ENCODE results near the gene YPEL4.
A peak's percentile ranks its signal among the peaks of the same experiment; 100 is the strongest.

YPEL4 gene

GRCh38 chr11:57648801-57649735, 644 bp downstream of the YPEL4 start:
- peak; percentile 32 for DNase-seq

DNA sequence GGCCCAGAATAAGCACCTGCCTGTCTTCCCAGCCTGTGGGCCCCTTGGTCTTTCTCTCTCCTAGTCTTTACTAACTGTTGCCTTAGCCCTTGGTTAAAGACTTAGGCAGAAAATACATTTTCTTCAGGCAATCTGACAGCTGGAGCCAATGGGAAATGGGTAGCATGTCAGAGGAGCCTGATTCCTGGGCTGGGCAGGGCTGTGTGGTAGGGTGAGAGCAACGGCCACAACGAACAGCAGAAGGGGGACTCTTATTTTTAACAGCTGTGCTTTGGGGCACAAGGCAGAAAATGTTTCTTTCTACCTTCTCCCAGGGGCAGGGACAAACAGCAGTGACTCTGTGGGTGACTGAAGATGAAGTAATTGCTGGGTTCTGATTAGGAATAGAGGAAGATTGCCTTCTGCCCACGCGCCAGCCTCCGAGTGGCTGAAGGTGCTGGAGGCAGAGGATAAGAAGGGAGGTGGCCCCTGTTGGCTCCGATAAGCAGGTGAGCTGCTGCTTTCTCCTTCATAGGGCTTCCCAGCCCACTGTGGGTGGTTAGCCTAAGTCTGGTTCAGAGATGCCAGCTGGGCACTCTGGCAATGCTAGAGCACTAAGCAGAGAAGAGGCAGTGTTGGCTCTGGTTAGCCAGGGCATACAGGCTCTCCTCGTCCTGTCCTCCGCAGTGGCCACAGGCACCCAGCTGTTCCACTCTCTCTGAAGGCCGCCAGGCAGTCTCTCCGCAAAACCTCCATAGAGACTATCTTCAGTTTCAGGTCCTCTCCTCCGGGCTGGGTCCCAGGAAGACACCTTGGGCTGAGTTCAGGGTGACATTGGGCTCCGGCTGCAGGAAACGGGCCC, 1.5 kb downstream of the YPEL4 start:
- DNase-seq = peak; percentile 36

DNA sequence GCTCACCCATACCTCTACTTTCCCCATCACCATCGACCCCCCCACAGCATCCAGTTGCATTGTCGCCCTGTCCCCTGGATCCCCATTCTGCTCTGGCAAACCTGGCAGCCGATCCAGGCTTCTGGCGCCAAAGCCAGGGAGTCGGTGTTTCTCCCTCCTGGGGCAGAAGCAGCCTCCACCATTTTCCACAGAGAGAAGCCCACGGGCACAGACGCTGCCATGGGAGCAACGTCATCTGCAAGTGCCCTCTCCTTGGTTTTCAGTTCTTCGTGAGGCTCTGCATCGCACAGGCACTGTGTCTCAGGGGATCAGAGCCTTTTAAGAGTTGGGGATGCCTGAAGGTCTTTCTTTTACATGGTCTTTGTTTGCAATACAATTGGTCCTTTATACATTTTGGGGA, 2.3 kb downstream of the YPEL4 start:
- peak; percentile 52 for DNase-seq

DNA sequence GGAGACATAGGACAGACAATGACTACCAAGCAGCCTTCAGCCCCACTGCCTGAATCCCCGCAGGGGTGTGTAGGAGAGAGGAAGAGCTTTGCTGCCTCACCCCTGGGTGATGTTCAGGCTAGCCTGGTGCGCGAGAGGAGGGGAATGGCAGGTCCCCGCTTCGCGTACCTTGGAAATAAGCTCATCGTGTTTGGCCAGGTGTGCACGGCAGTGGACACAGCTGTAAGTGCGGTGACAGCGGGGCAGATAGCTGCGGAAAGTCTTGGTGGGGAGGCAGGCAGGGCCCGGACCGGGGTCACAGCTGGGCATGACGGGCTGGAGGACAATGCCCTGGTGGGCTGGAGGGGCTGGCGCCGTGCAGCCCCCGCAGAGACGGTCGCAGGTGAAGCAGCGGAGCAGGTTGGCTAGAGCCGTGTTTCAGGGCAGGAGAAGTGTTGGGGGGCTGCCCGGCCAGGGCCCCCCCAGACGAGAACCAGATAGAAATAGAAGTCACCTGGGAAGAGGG, 2.9 kb downstream of the YPEL4 start:
- DNase-seq = peak; percentile 5

GRCh38 chr11:57646194-57646798, 3.4 kb downstream of the YPEL4 start:
- no peak for DNase-seq

DNA sequence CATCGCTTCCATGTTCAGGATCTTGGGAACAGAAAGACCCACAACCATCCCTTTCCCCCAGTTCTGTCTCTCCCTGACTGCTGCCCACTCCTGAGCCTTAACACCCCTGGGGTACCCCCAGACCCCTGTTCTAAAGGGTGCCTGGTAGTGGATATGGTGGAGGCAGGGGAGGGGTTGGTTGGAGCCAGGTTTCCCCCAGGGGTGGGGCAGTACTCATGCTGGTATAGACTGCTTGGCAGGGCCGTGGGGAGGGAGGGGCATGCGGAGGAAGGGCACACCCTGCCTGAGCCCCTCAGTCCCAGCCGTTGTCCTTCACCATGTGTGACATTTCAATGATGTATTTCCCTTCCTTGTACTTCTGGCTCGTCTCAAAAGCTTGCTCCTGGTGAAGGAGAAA, 4.0 kb downstream of the YPEL4 start:
- no peak for DNase-seq

DNA sequence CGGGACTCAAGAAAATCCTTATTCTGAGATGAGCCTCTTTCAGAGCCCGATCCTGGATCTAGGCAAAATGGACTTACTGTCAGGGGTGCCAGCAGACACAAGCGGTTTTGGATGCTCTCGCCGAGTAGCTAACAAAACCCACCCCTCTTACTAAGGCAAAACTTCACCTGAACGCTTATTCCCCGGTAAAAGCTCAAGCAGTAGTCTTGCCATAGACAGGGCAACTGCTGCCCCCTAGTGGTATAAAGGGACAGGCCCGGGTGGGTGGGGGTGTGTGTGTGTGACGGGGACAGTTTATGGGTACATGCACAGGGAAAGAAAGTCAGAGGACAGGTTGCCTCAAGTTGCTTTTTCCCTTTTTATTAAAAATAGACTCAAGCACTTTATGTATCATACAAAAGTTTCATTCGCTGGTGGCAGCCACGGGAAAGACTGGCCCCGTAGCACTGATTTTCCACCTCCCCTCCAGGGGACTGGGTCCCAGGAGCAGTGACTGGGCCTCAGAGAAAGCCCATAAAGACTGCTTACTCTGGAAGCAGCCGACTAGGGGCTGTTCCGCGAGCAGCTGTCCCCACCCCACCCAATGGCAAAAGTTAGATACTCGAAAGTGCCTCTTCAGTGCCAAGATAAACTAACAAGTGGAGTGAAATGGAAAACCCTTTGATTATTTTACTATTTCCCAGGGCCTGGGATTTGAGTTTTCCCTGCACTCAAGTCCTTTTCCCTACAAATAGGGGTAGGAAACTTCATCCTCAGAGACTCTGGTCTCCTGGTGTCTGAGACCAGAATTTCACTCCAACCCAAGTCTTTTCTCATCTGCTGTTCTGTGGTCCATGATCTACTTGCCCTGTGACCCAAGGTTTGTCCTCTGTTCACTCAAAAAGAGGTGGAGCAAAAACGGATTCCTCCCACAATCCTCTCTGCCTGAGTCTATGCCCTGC, 4.7 kb downstream of the YPEL4 start:
- DNase-seq = peak; percentile 66

- DNase-seq = no peak
Observed at GRCh38 chr11:57643802-57644201, 5.9 kb downstream of the YPEL4 start.

DNA sequence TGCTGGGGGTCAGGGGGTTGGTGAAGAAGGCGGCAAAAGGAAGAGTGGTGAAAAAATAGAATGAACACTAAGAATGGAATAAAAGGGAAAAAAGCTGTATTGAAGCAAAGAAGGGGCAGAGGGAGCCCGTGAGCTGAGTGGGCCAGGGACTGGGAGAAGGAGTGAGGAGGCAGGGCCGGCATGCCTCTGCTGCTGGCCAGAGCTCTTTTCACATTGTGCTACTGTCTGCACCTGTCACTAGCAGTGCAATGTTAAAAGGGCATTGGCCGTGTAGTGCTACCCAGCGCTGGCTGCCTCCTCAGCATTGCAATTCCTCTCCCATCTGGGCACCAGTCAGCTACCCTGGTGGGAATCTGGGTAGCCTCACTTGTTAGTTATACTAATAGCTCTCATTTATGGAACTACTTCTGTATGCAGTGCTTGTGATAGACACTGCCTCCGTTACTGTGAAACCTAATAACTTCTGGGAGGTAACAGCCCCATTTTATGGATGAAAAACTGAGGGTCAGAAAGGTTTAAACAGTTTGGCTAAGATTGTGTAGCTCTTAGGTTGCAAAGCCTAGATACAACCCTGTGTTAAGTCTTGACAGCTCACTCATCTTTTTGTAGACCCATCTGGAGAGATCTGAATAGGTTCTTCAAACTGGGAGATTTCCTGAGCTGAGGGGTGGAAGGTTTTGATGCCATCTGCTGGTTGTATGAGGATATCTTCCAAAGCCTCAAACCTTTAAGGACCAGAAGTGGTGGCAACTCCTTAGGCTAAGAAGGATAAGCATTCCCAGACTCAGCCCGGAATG, 8.5 kb downstream of the YPEL4 start:
- peak; percentile 4 for DNase-seq

DNA sequence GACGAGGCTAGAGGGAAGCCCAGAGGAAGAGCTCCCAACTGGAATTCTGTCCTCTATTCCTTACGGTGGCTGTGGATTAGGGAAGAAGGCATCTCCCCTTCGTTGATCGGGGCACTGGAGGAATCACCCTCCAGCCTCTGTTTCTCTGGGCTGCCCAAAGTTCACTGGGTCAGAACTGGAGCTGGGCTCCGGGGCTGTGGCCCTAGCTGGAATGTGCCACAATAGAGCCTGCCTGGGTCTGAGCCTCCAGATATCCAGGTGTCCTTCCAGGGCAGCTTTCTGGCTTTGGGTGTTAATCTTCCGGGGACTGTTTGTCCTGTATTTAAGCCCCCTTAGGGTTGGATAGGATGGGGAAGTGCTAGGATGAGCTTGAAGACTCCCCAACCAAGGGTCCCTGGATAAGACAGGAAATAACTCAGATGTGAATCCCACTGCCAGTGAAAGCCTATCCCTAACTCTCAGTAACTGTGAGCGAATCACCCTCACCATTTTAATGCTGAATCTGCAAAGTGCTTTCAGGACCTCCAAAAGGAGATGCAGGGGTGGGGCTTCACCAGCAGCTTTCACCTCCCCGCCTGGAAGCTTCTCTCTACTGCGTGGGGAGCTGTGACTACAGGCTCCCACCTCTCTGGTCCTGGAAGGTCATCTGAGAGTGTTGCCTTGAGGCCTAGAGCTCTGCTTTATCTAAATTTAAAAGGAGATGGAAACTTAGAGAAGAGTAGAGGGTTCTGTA, 9.5 kb downstream of the YPEL4 start:
- no peak for DNase-seq

- DNase-seq = peak; percentile 51
Observed at GRCh38 chr11:57639321-57640067, 10.2 kb downstream of the YPEL4 start.

GRCh38 chr11:57638811-57639320, 10.8 kb downstream of the YPEL4 start:
- no peak for DNase-seq

- peak; percentile 86 for DNase-seq
Observed at GRCh38 chr11:57638005-57638781, 11.5 kb downstream of the YPEL4 start.

GRCh38 chr11:57637626-57638004, 12.1 kb downstream of the YPEL4 start:
- DNase-seq = peak; percentile 36

GRCh38 chr11:57635246-57635645, 14.5 kb downstream of the YPEL4 start:
- no peak for DNase-seq

DNA sequence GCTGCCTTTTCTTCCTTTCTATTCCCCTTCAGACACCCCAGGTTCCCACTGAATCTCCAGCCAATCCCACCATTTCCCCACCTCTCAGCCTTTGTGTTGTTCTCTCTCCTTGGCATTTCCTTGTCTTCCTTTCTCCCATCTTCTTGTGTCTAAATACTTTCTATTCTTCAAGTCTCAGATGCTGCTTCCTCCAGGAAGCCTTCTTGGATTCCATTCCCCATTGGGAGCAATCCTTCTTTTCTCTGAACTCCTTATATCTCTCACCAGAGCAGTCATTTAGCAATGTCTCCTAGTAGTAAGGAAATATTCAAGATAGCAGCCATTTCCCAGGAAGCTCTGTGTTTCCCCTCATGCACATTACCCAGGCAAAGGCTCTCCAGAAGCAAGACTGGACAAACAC, 15.4 kb downstream of the YPEL4 start:
- no peak for DNase-seq

DNA sequence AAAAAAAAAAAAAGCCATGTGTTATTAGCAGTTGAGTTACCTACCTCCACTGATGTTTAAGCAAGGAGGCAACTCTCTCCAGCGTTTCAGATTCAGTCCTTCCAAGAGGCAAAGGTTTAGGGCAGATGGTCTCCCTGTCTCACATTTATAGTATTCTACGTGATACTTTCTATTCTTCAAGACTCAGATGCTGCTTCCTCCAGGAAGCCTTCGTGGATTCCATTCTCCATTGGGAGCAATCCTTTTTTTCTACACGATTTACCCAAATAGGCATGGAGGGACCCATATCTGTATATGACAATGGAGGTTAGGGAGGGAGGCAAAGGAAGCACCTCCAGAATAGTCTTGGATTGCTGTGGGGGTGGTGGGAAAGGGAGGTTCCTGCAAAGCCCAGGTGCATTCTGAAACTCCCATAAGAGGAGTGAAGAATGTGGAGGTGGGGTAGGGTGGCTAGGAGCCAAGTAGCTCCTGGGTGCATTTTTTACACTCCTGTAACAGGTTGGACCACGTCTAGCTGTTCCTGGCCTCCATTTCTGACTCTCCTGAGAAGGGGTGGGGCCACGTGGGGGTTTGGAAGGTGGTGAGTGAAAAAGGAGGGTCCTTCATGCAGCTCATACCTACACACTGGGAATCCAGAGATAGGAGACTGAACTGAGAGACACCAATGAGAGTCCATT, 16.2 kb downstream of the YPEL4 start:
- no peak for DNase-seq

GRCh38 chr11:57632116-57632515, 17.6 kb downstream of the YPEL4 start:
- DNase-seq = no peak
